DOHH2 (cell line): ENCODE measurements around the gene DNAJB6.

Experiments used
- EZH2phosphoT487 ChIP-seq: fragments of 200-600 bp; sonication (generic); IDR thresholded peaks from 2 replicates; pipeline ENCODE4 v1.6.1; 2017; ENCODE audit warnings: borderline replicate concordance, mild to moderate bottlenecking, antibody characterized with exemption, low read length, moderate library complexity, mixed read lengths
- TF ChIP-seq, protein P1 (sequence below): fragments of 200-600 bp; sonication (generic); IDR thresholded peaks from one replicate; pipeline ENCODE4 v1.5.1; 2014; ENCODE audit warnings: antibody characterized with exemption, mild to moderate bottlenecking, low read depth, low read length; ENCODE audit not compliant: poor library complexity, severe bottlenecking

DNA sequence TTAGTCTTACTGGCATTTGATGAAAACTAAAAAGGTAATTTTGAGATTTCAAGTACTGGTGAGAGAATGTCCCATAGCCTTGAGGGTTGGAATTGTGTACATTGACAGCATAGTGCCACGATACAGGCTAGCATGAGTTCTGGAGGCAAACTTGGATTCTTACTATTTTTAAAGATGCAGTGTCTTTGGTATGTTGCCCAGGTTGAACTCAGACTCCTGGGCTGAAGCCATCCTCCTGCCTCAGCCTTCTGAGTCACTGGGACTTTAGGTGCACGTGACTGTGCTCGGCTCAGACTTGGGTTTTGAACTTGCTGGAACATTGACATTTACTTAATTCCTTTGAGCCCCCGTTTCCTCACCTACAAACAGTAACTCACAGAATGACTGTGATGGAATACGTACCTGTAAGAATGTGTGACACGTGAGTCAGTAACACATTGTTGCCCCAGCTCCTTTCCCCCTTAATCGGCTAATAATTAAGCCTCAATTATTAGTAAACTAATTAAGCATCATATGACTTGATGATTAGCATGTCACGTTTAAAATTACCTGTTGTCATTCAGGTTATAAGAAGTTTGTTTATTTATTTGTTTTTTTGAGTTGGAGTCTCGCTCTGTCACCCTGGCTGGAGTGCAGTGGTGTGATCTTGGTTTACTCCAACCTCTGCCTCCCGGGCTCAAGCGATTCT lies 10.6 kb downstream of the DNAJB6 start:
- TF ChIP-seq, protein P1, sequence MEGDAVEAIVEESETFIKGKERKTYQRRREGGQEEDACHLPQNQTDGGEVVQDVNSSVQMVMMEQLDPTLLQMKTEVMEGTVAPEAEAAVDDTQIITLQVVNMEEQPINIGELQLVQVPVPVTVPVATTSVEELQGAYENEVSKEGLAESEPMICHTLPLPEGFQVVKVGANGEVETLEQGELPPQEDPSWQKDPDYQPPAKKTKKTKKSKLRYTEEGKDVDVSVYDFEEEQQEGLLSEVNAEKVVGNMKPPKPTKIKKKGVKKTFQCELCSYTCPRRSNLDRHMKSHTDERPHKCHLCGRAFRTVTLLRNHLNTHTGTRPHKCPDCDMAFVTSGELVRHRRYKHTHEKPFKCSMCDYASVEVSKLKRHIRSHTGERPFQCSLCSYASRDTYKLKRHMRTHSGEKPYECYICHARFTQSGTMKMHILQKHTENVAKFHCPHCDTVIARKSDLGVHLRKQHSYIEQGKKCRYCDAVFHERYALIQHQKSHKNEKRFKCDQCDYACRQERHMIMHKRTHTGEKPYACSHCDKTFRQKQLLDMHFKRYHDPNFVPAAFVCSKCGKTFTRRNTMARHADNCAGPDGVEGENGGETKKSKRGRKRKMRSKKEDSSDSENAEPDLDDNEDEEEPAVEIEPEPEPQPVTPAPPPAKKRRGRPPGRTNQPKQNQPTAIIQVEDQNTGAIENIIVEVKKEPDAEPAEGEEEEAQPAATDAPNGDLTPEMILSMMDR: no peak
- TF ChIP-seq EZH2phosphoT487: no peak
